DMS 273 treated with DMSO at 0.1 percent for 48 hours (cell line): ENCODE data around the gene OXSR1.
"Not testable (repeated sequence)": the region's sequence is repeated elsewhere in the genome, so short reads cannot be mapped to it uniquely, and the experiment has no call there.

ENCODE experiments used
- DNase-seq: peaks from one replicate; lab custom pipeline; 2025; lab: John Stamatoyannopoulos, UW

The OXSR1 gene

DNA sequence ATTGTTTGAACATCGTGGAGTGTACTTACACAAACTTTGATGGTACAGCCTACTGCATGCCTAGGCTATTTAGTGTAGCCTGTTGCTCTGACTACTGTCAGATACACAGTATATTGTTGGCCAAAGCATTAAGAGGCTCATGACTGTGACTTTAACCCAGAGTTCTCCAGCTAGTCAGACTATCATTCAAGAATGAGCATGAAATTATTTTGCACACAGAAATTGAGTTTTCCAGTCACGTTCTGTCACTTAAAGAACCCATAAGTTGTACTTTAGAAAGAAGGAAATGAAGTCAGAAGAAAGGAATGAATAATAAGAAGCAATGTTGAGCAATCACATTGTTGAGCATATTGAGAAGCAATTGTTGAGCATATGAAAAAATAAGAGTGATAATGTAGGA, 62.7 kb downstream of the OXSR1 start:
- DNase-seq = no peak

DNA sequence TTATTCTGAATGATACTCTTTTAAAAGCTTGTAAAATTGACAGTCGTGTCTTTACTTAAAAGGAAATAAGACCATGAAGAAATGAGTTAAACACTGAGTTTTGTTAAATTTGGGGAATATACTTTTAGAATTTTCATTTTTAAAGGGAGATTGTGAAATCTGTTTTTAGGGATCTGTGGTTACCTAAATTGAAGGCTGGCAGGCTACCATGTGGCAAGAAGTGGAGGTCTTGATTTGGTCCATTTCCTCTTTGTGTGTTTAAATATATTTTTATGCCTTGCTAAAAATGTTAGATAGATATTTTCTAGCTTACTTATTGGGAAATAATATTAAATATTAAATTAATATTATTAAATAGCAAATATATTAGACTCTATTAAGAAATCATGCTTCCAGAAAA, 63.7 kb downstream of the OXSR1 start:
- DNase-seq = no peak

DNA sequence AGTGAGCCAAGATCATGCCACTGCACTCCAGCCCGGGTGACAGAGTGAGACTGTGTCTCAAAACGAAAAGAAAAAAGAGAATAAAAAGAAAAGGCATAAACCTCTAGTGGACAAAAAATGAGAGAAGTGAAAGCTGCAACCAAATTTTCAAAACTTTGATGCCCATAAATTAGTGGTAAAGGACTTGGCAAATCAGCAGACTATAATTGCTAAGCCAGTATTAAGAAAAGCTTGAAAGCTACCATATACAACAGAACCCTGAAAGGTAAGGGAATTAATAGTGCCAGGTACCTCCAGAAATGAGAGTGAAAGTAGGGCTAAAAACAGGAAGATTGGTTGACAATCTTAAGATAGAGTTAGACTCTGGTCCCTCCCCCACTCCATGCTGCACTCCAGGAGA, 67.4 kb downstream of the OXSR1 start:
- no peak for DNase-seq

DNA sequence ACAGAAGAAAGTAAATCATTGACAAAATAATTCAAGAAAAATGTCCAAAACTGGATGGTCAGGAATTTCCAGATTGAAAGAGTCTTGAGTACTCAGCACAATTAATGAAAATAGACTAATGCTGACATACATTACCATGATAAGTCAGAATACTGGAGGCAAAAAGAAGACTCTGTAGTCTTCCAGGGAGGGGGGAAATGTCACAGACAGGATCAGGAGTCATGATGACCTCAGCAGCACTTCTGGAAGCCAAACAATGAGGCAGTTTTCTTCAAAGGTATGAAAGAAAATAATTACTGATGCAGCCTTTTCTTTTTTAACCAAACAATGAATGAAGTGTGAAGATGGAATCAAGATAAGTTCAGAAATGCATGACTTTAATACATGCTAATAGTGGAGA, 70.1 kb downstream of the OXSR1 start:
- DNase-seq = no peak

DNA sequence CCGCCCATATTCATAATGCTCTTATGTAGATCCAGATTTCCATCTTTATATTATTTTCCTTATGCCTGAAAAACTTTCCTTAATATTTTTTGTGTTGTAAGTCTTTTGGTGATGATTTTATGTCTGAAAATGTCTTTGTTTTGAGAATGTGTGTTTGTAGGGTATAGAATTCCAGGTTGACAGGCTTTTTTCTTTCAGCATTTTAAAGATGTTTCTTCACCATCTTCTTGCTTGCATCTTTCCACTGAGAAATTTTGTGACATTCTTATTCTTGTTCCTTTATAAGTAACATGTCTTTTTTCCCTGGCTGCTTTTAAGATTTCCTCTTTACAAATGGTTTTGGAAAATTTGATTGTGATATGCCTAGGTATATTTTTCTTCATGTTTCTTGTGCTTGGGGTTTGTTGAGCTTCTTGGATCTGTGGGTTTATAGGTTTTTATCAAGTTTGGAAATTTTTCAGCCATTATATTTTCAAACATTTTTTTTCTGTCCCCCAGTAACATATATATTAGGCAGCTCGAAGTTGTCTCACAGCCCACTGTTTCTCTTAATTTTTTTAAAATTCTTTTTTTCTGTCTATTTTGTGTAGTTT, 73.2 kb downstream of the OXSR1 start:
- DNase-seq = no peak

DNA sequence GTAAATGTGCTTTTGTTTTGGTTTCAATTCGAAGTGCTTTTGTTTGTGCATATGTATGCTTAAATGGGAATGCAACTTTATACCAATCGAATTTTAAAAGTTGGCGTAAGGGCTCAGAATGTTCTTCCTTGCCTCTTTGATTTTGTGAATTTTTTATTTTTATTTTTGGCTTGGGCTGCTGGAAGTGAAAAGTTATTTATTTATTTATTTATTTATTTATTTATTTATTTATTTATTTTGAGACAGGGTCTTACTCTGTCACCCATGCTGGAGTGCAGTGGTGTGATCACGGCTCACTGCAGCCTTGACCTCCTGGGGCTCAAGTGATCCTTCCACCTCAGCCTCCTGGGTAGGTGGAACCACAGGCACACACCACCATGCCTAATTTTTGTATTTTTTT, 77.5 kb downstream of the OXSR1 start:
- not testable (repeated sequence) for DNase-seq

DNA sequence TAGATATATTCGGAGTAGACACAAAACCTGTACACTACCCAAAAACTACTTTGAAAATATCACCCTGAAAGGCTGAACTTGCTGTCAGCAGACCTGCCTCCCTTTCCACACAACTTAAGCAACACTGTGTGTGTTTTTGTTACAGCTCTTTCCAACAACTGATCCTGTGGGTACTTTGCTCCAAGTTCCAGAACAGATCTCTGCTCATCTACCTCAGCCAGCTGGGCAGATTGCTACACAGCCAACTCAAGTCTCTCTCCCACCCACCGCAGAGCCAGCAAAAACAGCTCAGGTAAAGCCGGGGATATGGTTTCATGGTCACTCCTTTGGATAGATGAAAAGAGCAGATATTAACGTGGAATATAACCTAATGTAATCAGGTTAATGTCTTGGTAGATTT, 80.6 kb downstream of the OXSR1 start:
- no peak for DNase-seq

DNA sequence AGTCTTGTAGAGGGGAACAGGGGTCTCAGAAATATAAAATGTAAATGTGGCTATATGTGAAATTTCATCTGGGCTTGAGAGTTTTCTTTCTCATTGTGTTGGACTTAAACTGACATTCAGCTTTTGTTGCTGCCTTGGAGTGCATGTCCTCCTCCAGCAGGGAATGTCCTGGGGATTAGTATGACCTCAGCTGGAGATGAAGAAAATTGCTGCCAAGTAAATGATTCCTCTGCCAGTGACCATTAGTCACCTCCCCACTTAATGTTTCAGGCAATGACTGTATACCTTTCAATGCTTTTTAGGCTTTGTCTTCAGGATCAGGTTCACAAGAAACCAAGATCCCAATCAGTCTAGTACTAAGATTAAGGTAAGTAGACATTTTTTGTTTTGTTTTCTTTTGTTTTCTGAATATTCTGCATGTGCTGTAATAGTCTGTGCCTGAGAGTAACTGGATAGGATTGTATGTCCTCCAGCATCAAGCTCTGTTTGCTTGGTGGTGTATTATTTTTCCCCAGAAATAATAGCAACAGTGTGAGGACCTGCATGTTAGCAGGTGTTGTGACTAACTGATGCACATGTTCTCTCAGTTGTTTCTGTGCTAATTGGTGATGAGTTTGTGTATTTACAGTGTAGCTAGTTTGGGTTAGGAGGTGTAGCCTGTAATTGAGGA, 82.2 kb downstream of the OXSR1 start:
- DNase-seq = peak; percentile 39

DNA sequence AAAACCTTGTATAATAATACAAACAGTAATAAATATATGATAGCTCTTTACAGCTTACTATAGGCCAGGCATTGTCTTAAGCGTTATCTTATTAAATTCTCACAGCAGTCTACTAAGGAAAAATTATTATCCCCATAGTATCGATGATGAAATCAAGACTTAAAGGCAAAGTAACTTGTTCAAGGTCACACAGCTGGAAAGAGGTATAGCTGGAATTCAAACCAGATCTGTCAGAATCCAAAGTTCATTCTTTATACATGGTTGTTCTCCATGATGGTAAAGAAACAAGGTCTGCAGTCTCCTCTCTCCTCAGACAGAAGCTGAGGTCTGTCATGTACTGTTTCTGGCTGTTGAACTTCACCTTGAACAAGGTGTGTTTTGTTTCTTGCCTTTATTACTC, 84.9 kb downstream of the OXSR1 start:
- no peak for DNase-seq

DNA sequence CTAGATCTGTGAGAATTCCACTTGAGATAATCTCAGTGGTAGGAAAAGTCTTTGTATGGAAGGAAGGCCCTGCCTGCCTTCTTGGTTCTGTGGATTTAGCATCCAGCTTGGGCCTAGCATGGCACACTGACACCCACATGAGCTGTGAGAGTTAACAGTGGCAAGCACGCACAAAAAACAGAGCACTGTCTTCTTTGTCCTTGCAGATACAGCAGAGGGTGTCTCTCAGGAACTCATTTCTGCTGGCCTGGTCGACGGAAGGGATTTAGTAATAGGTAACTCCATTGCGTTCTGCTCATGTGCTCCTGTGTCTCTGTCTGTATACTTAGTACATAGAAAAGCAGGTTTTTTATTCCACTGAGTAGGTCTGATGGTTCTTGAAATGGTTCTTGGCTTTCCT, 85.9 kb downstream of the OXSR1 start:
- no peak for DNase-seq

DNA sequence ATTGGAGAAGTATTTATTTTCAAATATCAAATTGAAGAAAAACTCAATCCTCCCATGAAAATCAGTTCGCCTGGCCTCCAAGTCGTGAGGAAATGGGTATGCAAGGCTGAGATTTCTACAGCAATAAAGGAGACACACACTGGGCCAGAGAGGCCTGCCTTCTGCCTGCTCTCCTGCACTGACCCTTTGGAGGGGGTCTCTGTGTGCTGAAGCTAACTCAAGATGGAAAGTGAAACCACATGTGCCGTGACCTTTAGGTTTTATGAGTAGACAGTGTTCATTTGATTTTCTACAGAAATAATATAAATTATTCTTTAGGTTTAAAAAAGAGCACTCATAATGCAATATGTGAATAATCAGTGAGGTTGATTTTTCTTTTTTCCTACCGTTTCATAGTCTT, 88.4 kb downstream of the OXSR1 start:
- no peak for DNase-seq

DNA sequence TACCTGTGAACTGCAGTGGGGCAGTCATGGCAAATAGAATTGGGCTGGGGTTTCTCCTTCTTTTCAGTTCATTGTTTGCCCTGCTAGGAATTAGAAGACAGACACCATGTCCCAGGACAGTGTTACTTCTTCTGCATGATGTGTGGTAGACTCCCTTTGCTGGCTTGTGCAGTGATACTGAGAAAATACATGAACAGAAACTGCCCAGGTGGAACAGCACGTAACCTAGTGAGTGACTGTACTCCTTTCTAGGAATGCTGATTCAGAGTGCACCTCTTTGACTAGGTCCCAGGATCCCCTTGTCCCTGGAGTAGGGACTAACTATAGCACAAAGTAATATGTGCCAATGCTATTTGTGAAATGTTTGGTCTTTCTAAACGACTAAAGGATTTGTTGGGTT, 89.5 kb downstream of the OXSR1 start:
- DNase-seq = no peak

DNA sequence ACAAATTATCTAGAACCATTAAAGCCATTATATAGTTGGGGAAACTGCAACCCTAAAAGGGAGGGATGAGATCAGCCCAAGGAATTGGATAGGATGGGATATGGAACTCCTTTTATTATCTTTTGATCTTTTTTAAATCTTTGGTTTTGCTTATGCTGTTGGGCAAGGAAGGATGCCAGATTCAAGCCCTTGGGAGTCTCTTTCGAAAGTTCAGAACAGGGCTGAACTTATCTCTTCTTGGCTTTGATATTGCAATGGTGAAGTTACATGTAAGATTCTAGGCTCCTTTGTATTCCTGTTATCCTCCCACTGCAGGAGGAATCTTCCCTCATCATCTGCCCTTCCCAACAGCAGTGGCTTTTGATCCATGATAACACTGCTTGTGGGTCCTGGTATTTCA, 90.3 kb downstream of the OXSR1 start:
- DNase-seq = no peak

DNA sequence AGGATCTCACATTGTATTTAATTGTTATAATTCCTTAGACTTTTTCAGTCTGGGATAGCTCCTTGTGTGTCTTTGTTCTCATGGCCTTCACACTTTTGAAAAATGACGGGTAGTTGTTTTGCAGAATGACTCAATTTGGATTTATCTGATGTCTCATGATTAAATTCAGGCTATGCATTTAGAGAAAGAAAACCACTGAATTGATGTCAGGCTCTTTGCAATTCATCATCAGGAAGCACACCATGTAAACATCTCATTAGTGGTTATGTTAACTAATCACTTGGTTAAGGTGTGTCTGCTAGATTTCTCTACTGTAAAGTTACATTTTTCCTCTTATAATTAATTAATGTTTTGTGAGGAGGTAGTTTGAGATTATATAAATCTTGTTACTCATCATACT, 92.2 kb downstream of the OXSR1 start:
- DNase-seq = no peak

DNA sequence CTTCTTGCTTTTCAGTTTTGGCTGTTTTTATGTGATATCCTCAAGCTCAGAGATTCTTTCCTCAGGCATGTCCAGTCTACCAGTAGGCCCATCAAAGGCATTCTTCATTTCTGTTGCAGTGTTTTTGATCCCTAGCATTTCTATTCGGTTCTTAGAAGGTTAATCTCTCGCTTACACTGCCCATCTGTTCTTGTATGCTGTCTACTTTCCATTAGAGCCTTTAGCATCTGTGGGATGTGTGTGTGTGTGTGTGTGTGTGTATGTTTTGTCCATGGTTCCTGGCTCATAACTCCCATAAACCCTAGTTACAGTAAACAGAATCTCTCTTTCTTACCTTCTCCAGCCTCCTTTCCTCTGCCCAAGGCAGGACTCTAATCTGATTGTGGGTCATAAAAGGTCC, 95.1 kb downstream of the OXSR1 start:
- no peak for DNase-seq

DNA sequence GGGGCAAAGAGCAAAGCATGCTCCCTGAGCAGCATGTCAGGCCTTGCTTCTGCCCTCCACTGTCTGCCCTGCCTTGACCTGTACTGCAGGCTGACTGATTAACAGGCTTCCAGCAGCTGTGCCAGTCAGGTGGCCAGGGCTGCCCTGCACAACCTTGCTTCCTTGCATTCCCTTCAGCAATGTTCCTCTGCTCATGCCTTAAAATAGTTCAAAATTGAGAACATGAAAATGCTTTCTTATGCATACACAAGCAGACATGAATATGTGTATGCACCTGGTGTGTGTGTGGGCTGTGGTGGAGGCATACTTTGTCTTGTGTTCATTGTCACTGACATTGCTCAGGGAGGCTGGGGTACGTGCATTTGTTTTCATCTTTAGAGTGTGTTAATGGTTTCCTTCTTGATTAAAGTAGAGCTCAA, 99.0 kb downstream of the OXSR1 start:
- no peak for DNase-seq

DNA sequence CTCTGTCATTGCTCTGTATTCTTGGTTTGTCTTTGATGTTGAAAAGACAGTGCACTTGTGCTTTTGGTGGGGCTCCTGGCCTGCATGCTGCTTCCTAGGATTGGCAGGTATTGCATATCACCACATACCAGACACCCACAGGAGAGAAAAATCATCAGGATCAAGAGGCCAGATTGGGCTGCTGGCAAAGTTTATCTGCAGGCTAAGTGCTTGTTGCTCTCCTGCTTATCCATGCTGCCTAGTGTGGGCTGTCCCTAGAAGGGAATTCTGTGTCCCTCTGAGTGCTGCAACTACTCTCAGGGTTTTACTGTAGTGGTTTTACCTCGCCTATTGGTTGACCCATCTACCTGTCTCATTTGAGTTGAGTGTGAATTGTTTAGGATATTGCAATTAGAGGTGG, 99.4 kb downstream of the OXSR1 start:
- no peak for DNase-seq

DNA sequence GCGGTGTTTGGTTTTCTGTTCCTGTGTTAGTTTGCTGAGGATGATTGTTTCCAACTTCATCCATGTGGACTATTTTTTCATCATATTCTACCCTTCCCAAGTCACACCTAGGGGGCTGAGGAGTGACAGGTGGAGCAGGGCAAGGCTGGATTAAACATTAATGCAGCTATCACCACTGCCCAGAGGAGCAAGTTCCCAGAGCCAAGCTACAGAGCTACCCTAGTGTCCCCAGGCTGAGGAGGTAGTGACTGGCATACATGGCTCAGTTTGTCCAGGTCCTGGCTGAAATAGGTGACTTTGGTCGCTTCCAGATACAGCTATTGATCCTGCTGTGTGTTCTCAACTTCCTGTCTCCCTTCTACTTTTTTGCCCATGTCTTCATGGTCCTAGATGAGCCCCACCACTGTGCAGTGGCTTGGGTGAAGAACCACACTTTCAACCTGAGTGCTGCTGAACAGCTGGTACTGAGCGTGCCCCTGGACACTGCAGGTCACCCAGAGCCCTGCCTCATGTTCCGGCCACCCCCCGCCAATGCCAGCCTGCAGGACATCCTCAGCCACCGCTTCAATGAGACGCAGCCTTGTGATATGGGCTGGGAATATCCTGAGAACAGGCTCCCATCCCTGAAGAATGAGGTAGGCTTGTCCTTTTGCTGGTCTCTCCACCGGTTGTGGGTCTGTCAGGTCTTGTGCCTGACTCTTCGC, 100.4 kb downstream of the OXSR1 start, which contains the start of gene SLC22A13:
TSS of gene SLC22A13 (plus strand) at position 209 of the 704 bp plus-strand sequence. CDS start at position 258, 49 bp downstream.
- DNase-seq = no peak

DNA sequence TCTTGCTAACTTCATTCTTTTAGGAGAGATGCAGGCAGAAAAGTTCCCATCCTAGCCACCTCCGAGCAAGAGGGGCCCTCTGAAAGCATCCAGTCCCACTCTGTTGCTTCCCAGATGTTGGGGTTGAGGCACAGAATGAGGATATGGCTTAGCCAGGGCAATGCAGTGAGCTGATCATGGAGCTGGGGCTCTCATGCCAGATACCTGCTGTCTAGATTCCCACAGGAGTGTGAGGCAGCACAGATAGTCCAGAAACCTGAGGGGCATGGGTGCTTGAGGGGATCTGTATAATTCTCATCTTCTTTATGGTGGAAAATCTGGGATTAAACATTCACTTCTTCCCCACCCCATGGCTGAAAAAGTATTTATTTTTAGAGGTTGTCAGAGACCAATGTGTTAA, 101.5 kb downstream of the OXSR1 start:
- no peak for DNase-seq

DNA sequence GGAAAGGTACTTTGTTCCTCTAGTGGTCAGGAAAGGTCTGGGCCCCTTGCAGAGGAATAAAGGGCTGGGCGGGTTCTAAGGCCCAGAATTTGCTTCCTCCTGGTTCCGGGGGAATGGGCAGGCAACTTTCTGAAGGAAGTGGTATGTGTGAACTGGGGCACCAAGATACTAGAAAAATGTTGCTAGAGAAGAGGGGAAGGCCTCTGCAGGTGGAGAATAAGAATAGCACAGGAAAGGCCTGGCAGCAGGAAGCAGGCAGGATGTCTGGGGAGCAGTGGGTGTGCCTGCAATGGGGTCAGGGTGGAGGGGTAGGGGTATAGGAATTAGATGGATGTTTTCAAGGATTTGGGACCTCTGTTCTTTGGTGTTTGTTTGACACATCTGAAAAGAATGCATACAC, 102.3 kb downstream of the OXSR1 start:
- DNase-seq = no peak

DNA sequence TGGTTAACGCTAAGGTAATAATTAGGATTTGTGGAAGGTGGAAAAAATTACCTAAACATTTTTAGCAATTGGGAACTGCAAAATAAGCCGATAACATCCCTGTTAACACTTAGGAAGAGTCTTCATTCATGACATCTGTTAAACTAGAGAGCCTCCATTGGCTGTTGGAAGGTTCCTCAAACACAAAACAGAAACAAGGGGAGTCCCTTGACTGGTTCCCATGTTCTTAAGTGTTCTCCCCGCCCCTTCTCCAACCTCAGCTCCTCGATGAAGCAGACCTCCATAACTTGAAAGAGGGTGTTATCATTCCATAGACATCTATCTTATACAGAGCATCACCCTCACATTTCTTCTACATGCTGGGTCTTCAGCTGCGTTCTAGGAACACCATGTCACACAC, 102.8 kb downstream of the OXSR1 start:
- DNase-seq = no peak

DNA sequence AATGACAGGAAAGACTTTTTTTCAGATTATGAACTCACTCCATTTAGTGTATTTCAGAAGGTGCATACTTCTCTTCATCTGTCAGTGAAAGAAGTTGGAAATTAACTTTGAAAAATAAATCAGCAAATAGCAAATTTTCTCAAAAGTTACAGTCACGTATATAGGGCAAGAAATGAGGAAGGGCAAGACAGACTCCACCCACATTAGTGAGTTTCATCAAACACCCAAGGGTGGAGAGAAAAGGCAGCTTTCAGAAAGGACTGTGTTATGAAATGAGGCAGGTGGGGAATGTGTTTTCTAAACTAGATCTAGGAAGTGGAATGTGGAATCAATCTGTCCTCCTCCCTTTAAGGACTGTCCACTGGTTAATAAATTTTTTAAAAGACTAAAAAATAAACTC, 103.2 kb downstream of the OXSR1 start:
- no peak for DNase-seq

DNA sequence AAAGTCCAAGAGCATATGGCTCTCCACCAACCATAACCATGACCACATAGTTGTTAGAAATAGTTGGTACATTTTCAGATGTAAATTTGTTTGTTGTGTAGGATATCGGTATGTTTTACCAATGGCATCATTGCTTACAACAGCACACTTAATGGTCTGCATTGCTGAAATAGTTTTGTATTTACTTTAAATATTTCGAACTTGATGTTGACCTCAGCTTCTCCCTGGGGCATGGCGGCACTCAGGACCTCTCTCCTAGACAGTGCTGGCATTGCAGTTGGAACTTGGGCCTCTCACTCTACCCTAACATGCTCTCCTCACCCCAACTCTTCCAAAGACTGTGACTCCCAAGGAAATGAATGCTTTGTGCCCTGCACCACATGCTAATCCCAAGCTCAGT, 105.3 kb downstream of the OXSR1 start:
- no peak for DNase-seq

DNA sequence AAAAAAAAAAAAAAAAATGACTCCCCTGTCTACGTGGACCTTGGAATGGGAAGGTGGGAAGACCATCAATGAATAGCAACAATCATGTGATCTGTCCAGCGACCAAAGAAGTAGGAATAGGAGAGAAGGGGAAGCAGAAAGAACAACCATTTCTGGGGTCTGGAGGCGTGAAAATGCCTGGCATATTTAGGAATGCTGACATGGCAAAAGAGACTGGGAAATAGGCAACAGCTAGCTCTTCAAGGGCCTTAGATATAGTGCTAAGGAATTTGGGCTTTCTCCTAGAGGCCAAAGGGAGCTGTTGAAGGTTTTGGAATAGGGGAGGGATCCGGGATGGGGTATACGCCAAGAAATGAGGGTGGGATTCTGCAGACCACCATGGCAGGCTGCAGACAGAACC, 106.2 kb downstream of the OXSR1 start:
- DNase-seq = no peak
